DMS153 treated with DMSO at 0.1 percent for 48 hours (cell line): ENCODE measurements around the gene GFER.
A peak's percentile ranks its signal among the peaks of the same experiment; 100 is the strongest.

Source experiments
- DNase-seq: peaks from one replicate; lab custom pipeline; 2025; ENCODE audit not compliant: unreplicated experiment; lab: John Stamatoyannopoulos, UW

Gene GFER

DNA sequence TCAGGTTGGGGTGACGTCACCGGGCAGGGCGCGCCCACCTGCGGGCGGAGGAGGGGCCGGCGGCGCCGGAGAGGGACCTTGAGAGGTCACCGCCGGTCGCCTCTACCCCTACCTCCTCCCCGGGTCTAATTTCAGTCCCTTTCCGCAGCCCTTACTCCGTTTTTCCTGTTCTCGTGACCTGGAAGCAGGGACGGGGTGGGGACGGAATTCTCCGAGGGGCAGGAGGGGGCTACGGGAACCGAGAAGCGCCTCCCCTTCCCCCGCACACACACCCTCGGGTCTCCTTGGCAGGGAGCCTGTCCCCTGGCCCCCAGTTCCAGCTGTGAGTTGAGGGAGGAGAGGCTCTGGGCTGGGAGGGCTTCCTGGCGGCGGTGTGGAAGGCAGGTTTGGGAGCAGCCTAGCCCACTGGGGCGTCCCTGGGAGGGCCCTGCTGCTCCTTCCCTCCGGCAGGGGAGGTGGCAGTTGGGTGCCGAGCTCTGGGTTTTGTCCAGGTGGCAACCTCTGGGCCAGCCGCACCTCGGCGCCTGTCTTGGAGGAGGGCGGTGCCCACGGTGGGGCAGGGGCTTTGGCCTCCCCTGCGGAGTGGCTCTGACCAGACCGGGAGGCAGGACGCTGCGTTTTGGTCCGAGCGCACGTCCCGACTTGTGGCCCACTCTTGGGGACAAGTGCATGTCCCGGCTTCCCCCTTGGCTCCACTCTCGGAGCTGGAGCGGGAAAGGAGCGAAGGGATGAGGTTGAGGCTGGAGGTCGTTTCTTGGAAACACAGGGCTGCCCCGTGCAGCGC lies 6.5 kb downstream of the GFER start:
- no peak for DNase-seq

DNA sequence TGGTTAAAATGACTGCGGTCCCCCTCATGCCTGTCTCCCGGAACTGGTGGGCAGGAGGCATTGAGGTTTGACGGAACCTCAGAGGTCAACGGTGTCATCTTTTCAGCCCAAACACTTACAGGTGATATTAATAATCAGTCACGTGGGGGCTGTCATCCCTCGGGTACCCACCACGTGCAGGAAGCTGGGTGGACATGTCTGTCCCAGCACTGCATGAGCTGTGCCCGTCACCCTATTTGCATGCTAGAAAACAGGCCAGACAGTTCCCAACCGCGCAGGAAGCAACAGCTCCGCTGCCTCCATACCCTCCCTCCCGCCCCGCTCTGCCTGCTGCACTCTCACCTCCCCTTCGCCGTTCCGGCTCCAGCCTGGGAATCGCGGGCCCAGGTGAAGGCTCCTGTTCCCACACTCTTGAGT lies 7.2 kb downstream of the GFER start:
- DNase-seq, result no peak

DNA sequence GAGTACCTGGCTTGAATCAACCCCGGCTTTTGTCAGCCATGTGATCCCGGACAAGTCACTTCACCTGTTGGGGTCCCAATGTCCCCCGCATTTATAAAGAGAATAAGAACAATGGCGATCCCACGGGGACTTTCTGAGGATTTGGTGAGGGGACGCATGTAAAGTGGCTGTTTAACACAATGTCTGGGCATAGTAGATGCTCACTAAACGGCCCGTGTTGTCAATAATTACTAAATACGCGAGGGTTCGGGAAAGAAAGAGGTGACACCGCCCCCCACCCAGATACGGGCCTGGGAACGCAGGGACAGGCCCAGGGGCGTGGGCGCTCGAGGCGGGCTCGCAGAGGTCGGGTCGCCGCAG lies 7.6 kb downstream of the GFER start:
- no peak for DNase-seq

DNA sequence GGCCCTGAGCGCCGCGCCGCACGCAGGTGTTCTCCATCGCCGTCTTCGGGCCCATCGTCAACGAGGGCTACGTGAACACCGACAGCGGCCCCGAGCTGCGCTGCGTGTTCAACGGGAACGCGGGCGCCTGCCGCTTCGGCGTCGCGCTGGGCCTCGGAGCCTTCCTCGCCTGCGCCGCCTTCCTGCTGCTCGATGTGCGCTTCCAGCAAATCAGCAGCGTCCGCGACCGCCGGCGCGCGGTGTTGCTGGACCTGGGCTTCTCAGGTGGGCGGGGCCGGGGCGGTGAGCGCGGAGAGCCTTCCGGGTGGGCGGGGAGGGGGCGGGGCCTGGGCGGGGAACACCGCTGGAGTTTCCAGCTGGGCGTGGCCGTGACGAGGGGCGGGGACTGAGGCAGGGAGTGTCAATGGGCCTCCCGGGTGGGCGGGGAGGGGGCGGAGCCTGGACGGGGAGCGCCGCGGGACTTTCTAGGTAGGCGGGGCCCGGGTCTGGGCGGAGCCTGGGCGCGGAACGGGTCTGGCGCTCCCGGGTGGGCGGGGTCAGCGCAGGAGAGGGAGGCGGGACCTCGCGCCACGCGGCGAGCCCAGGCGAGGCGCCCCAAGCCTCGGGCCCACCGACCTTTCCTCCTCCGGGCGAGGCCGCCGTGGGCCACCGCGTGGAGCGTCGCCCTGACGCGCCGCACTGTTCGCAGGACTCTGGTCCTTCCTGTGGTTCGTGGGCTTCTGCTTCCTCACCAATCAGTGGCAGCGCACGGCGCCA lies 8.1 kb downstream of the GFER start:
- no peak for DNase-seq

DNA sequence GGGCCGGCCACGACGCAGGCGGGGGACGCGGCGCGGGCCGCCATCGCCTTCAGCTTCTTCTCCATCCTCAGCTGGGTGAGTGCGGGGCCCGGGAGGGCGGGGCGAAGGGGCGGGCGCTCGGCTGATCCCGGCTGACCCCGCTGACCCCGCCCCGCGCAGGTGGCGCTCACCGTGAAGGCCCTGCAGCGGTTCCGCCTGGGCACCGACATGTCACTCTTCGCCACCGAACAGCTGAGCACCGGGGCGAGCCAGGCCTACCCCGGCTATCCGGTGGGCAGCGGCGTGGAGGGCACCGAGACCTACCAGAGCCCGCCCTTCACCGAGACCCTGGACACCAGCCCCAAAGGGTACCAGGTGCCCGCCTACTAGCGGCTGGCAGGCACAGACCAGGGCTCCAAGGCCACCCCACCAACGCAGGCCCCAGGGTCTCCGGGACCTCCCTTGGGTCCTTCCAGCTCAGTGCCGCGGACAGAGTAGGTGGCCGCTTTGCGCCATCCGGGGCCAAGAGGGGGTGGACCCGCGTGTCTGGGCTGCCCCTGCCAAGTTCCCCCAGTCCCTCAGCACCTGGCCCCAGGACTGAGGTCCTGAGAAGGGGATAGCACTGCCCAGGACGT lies 8.8 kb downstream of the GFER start:
- DNase-seq, result no peak

DNA sequence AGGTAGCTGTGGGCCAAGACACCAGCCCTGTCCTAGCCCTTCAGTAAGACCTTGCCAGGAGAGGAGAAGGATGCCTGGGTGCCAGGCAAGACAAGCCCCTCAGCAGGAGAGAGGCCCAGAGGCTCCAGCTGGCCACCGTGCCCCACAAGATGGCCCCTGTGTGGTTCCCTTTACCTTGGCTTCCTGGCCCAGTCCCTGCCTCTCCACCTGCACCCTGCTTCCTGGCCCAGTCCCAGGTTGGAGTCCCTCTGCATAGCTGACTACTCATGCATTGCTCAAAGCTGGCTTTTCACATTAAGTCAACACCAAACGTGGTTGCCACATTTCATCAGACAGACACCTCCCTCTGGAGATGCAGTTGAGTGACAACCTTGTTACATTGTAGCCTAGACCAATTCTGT lies 9.7 kb downstream of the GFER start:
- DNase-seq, result no peak

DNA sequence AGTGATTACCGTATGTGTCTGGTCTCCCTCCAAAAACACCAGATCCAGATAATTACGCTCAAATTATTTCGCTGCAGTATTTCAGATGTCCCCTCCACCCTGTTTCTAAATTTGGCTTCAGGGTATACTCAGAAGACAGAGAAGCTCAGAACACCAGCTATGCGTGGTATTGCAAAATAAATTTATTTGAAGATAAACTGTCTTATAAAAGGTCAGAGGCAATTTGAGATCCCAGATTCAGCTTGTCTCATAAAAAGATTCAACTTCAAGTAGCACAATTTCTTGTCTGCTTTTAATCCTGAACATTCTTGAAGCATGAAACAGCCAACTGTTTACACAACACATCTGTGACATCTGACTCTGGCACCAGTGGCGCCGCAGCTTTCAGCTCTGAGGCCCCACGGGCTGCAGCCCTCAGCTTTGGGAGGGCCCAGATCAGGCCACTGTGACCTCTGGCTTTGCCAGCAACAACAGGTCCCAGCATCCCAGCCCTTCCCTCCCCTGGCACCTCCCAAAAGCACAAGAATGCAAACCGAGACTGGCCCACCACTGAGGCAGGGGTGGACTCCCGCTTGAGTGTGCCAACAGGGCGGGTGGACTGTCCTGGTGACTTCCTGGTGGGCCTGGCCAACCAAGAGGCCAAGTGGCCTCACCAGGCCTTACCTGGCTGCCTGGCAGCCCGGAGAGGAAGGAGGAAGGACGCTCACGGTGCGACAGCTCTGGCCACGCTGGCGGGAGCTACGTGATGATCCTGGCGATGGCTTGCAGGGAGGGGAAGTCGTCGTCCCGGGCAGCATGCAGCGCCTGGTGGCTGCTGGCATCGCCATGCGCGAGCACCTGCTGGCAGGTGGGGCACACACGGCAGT lies 13.7 kb downstream of the GFER start:
- DNase-seq, result no peak

DNA sequence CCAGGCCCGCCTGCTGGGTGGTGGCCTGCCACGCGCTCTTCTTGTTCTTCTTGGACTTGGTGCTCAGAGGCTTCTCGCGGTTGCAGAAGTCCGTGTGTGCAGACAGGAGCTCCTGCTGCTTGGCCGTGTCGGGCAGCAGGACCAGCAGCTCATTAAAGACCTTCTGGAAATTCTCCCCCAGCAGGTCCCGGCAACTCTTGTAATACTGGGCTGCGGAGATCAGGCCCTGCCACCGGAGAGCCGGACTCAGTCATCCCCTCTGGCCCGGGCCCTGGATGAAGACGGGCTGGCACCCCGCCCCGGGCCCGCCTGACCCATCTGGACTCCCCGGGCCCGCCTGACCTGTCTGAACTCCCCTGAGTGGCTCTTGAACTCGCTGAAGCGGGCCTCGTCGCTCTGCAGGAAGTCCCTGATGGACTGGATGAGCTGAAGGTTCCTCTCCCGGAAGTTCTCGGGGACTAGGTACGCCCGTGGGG lies 14.4 kb downstream of the GFER start:
- DNase-seq, result no peak

DNA sequence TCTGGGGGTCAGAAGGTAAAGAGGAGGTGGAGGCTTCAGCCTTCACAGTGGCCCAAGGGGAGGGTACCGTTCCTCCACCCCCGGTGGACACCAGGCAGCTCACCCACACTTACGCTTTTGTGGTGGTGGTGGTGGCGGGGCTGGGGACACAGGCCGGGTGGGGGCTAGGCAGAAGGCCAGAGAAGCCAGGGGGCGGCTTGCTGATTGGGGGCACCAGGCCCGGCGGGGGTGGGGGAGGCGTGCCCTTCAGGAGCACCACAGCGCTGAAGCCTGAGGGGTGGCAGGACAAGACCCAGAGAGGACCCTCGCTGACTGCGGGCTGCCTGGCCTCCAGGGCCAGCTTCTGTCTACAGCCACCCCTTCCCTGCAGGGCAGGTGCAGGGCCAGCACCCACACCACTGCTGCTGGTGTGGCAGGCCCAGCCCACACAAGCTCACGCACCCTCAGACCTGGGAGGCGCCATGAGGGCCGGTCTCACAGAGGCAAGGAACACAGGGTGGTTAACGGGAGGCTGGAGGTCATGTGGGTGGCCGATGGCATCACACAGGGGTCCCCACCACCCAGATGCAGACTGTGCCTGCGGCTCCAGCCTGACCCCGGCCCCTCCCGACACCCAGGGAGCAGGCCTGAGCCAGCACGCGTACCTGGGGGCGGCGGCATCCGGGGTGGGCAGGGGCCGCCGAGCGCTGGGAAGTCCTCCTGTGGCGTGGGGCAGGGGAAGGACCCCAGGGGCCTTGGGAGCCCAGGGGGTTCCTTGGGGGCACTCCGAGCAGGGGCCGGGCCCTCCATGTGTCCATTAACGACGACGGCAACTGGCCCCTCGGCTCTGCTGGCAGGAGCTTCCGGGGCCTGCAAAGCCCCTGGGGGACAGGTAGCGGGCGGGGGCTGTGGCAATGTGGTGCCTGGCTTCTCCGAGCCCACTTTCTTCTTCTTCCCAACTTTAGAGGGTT lies 15.1 kb downstream of the GFER start:
- DNase-seq, result no peak

DNA sequence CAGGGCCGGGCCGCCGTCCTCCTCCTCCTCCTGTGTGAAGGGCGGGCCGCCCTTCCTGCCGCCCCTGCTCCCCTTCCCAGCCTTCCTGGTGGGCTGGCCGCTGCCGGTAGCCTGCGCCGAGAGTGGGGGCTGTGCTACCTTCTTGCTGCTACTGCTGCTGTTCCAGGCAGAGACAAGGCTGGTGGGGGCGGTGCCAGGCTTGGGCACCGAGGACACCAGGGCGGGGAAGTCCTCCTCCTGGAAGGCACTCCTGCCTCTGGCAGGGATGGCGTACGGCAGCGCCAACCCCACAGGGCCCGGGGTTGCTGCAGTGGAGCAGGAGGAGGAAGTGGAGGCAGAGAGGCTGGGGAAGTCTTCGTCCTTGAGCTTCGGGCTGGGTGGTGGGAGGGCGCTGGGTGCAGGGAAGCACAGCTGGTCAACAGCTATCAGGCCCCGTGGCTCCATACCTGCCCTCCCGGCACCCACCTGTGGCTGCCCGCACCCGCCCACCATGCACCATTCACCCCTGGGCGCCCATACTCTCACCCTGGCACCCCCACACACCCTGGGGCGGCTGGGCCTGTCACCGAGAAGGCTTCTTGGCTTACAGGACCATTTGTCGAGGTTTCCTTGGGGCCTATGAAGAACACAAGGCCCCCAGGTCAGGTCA lies 16.0 kb downstream of the GFER start:
- DNase-seq, result no peak

DNA sequence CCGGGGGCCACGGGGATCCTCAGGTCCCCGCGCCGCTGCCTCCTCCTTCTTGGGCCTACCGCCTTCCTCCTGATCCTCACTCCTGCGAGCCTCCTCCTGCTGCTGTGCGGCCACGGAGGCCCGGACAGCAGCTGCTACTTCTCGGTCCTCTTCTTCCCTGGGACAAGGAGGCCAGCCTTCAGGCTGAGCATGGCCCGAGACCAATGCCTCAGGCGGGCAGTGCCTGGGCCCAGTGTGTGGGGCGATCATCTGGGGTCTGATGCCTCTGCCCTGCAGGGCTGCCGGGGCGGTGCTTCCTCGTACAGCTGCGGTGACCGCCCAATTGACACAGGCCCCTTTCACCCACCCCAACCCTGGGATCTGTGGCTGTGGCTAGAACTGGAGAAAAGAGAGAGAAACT lies 17.0 kb downstream of the GFER start:
- DNase-seq, result no peak

DNA sequence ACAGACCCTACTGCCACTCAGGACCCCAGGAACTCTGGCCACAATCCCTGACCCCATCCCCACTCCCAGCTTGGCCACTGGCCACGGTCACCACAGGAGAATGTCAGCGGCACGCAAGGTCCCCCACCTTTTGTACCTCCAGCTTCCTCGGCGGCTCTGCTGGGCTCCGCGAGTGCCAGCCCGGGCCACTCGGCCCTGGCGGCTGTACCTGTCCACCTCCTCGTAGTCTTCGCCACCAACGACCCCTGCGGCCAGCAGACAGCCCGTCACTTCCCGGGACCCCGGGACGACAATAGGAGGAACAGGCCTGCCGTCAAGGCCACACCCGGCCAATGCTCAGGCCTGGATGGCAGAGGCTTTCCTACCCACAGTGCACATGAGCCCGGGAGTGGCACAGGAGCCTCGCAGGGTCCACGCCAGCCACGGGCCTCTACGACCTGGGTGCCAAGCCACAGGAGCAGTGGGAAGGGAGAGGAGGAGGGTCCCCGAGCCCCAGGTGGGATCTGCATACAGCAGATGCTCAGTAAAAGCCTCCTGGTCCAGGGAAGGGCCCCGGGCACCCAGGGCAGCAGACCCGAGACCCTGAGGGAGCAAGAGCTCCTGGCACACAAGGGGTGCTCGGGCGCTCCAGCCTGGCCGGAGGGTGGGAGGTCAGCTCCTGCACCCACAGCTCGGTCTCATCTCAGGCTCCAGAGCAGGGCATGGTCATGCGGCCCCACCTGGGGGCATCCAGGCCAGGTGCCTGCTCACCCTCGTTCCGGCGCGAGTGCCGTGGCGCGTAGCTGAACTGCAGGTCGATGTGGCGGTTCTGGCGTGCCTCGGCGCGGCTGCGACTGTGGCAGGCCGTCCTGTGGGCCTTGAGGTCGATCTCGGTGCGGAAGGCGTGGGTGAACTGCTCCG lies 17.7 kb downstream of the GFER start:
- DNase-seq, result no peak

DNA sequence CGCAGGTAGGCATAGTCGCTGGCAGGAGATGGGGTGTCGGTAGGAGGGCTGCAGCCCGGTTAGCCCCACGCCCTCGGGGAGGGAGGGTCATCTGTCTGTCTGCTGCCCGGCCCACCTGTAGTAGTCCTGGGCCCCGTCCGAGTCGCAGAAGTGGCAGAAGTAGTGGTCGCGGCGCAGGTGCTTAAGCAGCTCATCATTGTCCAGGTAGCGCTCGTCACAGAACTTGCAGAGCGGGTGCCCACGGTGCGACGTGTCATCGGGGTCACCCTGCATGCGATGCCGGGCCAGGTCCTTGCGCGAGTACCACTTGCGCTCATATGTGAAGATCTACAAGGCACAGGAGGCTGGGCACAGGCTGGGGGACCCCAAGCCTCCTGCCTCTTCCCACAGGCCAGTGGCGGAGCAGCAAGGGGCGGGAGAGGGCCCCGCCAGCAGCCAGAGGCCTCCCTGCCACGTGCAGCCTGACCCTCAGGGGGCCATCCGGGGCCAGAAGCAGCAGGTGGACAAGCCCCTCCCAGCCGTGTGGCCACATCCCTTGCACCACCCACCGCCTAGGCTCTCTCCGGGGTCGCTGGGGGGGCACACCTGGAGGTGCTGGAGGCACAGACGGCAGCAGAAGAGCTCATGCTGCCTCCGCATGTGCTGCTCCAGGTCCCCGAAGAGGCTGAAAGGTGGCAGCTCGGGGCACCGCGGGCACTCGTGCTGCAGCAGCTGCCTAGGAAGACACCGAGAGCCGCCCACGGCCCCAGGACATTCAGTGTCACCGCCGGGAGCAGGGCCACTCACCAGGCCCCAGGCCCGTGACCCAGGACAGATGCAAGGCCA lies 18.6 kb downstream of the GFER start:
- no peak for DNase-seq

DNA sequence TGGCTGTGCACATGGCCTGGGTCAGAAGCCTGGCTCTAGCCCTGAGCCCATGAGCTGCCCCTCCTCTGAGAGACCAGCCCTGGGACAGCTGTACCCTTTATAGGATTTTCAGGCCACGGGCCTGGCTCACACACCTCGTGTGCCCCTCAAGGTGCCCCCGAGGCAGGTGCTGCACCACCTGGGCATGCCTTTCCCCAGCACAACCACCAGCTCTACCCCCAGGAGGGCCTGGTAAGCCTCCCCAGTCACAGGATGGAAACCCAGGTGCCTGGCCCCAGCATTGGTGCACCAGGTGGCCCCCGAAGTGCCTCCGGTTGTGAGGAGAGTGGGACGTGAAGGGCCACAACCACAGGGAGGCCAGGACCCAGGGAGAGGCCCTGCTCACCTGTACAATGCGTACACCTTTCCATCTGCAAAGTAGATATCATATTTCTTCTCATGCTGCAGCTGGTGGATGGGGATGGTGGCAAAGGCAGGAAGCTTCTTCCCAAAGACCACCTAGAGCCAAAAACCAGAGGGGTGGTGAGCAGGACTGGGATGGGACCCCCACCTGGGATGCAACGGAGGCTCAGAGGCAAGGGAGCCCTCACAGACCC lies 19.3 kb downstream of the GFER start:
- DNase-seq, result no peak

DNA sequence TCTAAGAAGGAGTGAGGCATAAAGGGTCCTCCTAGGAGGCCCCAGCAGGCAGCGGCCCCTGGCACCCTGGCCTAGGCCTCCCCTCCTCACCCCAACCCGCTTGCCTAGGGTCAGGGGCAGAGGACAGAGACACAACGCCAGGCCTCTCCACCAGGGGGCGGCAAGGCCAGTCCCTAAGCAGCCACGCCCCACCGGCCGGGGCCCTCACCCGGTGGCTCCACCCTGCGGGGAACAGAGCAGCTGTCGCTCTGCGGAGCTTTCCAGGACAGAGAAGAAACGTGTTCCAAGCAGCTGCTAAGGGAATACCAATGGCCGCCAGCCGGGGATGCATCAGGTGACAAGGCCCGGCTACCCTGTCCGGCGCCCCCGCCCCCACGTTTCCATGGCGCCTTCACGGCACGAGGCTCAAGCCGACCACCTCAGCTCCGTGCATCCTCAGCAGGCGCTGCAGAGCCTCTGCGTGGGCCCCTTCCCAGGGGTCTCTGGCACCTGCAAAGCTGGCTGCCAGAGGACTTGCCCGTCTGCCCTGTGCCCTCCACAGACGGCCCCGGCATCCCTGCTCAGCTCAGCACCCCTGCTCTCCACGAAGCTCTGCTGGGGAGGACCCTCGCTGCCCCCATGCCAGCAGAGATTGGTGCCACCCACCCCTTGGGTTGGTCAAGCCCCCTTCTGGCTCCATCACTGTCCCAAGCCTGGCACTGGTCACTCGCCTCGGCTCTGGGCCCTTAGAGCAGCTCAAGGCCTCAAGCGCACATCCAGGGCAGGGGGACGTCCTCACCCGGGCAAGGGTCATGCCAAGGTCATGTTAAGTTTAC lies 20.0 kb downstream of the GFER start:
- DNase-seq, result peak; percentile 82

DNA sequence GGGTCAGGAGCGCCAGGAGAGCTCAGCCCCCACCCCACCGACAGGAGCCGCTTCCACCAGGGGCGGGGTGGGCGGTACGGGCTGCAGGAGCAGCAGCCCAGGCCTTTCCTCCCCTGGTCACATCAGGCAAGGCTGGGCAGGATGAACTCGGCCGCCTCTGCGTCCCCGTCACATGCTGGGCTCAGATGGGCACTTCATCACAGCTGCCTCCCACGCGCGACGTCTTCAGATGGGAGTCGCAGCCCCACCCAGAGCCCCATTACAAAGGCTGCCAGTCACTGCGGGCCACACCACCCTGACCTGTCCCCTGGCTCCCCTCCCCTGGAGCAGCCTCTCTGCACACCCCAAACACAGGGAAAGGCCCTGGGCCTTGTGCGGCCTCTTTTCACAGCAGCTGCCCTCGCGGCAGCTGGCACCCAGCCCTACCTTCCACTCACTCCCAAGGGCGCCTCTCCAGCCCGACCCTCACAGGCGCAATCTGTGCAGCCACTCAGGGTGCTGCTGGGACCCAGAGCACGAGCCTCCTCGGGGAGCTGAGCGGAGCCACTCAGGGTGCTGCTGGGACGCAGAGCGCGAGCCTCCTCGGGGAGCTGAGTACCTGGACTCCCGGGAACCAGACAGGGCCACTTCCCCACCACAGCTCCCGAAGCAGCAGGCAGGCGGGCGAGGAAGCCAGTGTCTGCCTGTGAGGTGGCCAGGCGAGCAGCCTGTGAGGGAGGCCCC lies 21.0 kb downstream of the GFER start:
- no peak for DNase-seq
